ENCODE data around the gene CRAMP1.

- TF ChIP-seq EP300 (IDR thresholded peaks at IDR 0.05; ENCODE audit: borderline replicate concordance in 1 of 2, low read depth in 1 of 2, low read length in 1 of 2), result no peak
- TF ChIP-seq, protein P1, sequence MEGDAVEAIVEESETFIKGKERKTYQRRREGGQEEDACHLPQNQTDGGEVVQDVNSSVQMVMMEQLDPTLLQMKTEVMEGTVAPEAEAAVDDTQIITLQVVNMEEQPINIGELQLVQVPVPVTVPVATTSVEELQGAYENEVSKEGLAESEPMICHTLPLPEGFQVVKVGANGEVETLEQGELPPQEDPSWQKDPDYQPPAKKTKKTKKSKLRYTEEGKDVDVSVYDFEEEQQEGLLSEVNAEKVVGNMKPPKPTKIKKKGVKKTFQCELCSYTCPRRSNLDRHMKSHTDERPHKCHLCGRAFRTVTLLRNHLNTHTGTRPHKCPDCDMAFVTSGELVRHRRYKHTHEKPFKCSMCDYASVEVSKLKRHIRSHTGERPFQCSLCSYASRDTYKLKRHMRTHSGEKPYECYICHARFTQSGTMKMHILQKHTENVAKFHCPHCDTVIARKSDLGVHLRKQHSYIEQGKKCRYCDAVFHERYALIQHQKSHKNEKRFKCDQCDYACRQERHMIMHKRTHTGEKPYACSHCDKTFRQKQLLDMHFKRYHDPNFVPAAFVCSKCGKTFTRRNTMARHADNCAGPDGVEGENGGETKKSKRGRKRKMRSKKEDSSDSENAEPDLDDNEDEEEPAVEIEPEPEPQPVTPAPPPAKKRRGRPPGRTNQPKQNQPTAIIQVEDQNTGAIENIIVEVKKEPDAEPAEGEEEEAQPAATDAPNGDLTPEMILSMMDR (IDR thresholded peaks at IDR 0.05), result no peak
- no peak for TF ChIP-seq POLR2AphosphoS5 (IDR thresholded peaks at IDR 0.05; ENCODE audit: low read depth, low read length)
- TF ChIP-seq EZH2phosphoT487 (IDR thresholded peaks at IDR 0.05; ENCODE audit: borderline replicate concordance, low read depth), result no peak
- TF ChIP-seq MXI1 (IDR thresholded peaks at IDR 0.05; ENCODE audit: low read depth, low read length), result no peak
- no peak for TF ChIP-seq REST (IDR thresholded peaks at IDR 0.05; ENCODE audit: low read depth, low read length)
- TF ChIP-seq YY1 (IDR thresholded peaks at IDR 0.05; ENCODE audit: low read depth), result no peak
- TF ChIP-seq GATA2 (CRISPR knock-in tag; IDR thresholded peaks at IDR 0.05), result no peak
- TF ChIP-seq TEAD4 (IDR thresholded peaks at IDR 0.05; ENCODE audit: borderline replicate concordance, insufficient read depth), result no peak
- no peak for TF ChIP-seq TAF1 (IDR thresholded peaks at IDR 0.05; ENCODE audit: borderline replicate concordance, low read depth, low read length)
- no peak for TF ChIP-seq RAD21 (IDR thresholded peaks at IDR 0.05; ENCODE audit: low read length)
- no peak for TF ChIP-seq MAX (IDR thresholded peaks at IDR 0.05; ENCODE audit: low read depth)
- TF ChIP-seq SMC3 (IDR thresholded peaks at IDR 0.05; ENCODE audit: low read depth, low read length), result no peak
Observed at GRCh38 chr16:1601031-1601430, 11.1 kb upstream of the CRAMP1 start.

All from SK-N-SH (cell line).